HG03571 (cell line): Measurements from ENCODE around the gene CAPNS2.

ENCODE experiments used
- ATAC-seq: cut with Tn5 transposase; IDR thresholded peaks from one replicate; pipeline ENCODE4 v1.9.1; 2021; ENCODE audit not compliant: unreplicated experiment

CAPNS2 gene

GRCh38 chr16:55566432-55567175 is at the start of gene CAPNS2:
CAPNS2 (plus strand) TSS chr16:55566684; CDS start chr16:55566757, 73 bp downstream.
- ATAC-seq, result no peak

GRCh38 chr16:55521792-55522191 is 44.7 kb upstream of the CAPNS2 start:
- ATAC-seq, result no peak

GRCh38 chr16:55526441-55526840 is 40.0 kb upstream of the CAPNS2 start:
- no peak for ATAC-seq

GRCh38 chr16:55527885-55528284 is 38.6 kb upstream of the CAPNS2 start:
- ATAC-seq, result no peak

- no peak for ATAC-seq
Measured at GRCh38 chr16:55529018-55529417, 37.5 kb upstream of the CAPNS2 start.

GRCh38 chr16:55530316-55530856 is 36.1 kb upstream of the CAPNS2 start:
- no peak for ATAC-seq

- ATAC-seq, result no peak
Measured at GRCh38 chr16:55532227-55532626, 34.3 kb upstream of the CAPNS2 start.

- ATAC-seq, result no peak
Measured at GRCh38 chr16:55534756-55535155, 31.7 kb upstream of the CAPNS2 start.

GRCh38 chr16:55539049-55539448 is 27.4 kb upstream of the CAPNS2 start:
- no peak for ATAC-seq

- ATAC-seq, result no peak
Measured at GRCh38 chr16:55539488-55539887, 27.0 kb upstream of the CAPNS2 start.

GRCh38 chr16:55540221-55540620 is 26.3 kb upstream of the CAPNS2 start:
- no peak for ATAC-seq

- no peak for ATAC-seq
Measured at GRCh38 chr16:55542459-55543082, 23.9 kb upstream of the CAPNS2 start.

GRCh38 chr16:55543472-55543871 is 23.0 kb upstream of the CAPNS2 start:
- no peak for ATAC-seq

- no peak for ATAC-seq
Measured at GRCh38 chr16:55552621-55553020, 13.9 kb upstream of the CAPNS2 start.

- ATAC-seq, result no peak
Measured at GRCh38 chr16:55555436-55555835, 11.0 kb upstream of the CAPNS2 start.

- ATAC-seq, result no peak
Measured at GRCh38 chr16:55557186-55557585, 9.3 kb upstream of the CAPNS2 start.

- no peak for ATAC-seq
Measured at GRCh38 chr16:55559233-55559632, 7.3 kb upstream of the CAPNS2 start.

- no peak for ATAC-seq
Measured at GRCh38 chr16:55559933-55560516, 6.5 kb upstream of the CAPNS2 start.

GRCh38 chr16:55561319-55561848 is 5.1 kb upstream of the CAPNS2 start:
- no peak for ATAC-seq

GRCh38 chr16:55562936-55563335 is 3.5 kb upstream of the CAPNS2 start:
- no peak for ATAC-seq

GRCh38 chr16:55563797-55564196 is 2.7 kb upstream of the CAPNS2 start:
- no peak for ATAC-seq

- ATAC-seq, result no peak
Measured at GRCh38 chr16:55565086-55565485, 1.4 kb upstream of the CAPNS2 start.
